ENCODE data around the gene FYCO1. TPM values are rescaled to one million over a fixed set of nuclear protein-coding genes. Genes with fewer than 3 reads are reported as not detected.
A peak's percentile ranks its signal among the peaks of the same experiment; 100 is the strongest.

FYCO1 gene
- total RNA-seq, 2 experiments from 2014 or later, result 14.1 to 14.5 TPM

DNA sequence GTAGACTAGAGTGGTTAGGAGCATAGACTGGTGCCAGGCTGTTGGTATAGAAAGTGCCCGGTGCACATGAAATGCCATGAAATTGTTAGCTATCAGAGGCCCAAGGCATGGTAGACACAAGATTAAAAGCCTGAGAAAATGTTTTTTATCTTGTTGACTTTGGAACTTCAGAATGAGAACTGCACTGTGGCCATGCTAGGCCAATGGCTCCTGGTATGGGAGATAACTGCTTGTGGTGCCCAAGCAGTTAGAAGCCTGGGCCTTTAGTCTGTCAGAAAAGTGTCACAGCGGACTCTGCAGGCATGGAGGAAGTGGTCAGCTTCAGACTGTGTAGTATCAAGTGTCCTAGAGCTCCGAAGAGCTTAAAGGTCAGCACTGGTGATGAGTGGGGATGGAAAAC, 11.9 kb downstream of the FYCO1 start:
- Mint-ChIP-seq H3K27ac (no peak overlapping the region), H3K9me3 (no peaks in the 10 kb centered on the region), H3K27me3 (no peaks in the 10 kb centered on the region), H3K4me3 (no peak overlapping the region), H3K4me1 (ENCODE audit: low read depth) (peaks cover 76% of the 10 kb centered on the region), H3K36me3 (ENCODE audit: low read depth) (peaks cover 58% of the 10 kb centered on the region)
- CTCF ChIA-PET, result interaction anchor here (6.2 to 6.7 kb wide), 2 partner anchors 8 to 94 kb away, joined by 34 to 51 read pairs; no protein-coding TSS in a partner anchor
- DNase-seq, result no peak
- TF ChIP-seq, protein P1, sequence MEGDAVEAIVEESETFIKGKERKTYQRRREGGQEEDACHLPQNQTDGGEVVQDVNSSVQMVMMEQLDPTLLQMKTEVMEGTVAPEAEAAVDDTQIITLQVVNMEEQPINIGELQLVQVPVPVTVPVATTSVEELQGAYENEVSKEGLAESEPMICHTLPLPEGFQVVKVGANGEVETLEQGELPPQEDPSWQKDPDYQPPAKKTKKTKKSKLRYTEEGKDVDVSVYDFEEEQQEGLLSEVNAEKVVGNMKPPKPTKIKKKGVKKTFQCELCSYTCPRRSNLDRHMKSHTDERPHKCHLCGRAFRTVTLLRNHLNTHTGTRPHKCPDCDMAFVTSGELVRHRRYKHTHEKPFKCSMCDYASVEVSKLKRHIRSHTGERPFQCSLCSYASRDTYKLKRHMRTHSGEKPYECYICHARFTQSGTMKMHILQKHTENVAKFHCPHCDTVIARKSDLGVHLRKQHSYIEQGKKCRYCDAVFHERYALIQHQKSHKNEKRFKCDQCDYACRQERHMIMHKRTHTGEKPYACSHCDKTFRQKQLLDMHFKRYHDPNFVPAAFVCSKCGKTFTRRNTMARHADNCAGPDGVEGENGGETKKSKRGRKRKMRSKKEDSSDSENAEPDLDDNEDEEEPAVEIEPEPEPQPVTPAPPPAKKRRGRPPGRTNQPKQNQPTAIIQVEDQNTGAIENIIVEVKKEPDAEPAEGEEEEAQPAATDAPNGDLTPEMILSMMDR (IDR thresholded peaks at IDR 0.05), result no peak
- intact Hi-C loops (cut with micrococcal nuclease), result no loop called here
- ATAC-seq, result no peak
- POLR2A ChIA-PET, result interaction anchor here (2.0 to 6.1 kb wide), 2 partner anchors 11 to 17 kb away, joined by 7 to 61 read pairs; partner anchors contain the start of gene FYCO1

DNA sequence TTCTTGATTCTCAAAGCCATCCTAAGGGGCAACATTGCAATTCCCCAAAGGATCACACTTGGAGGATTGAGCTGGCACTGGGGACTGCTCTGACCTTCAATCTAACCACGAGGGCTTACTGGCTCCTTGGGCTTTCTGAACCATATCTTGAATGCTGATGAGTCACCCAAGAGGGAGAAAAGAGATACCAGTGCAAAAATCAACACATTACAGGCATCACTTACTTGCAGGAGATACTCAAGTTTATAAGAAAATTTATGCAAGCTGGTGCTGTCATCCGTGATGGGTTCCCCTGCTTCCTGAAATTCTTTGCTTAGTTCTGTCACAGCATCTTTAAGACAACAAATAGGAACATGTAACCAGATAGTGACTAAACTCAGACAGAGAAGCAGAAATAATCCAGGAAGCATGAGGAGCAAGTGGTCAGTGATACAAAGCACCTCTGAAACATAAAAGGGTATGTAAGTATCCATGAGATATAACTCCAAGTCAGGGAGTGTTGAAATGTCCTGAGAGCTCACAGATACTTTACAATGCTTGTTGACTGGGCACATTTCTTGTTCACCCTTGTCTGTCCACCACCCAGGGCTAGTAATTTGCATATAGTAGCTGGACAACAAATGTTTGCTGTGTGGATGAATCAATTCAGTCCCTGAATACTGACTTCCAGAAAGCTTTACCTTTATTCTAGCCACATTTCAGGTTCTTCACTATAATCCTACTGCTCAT, 14.1 kb downstream of the FYCO1 start:
- ATAC-seq (peak; percentile 38), DNase-seq (peak; percentile 37)
- H3K4me1 Mint-ChIP-seq (ENCODE audit: low read depth), result peaks cover 75% of the 10 kb centered on the region
- TF ChIP-seq, protein P1 (IDR thresholded peaks at IDR 0.05), result no peak
- peak overlapping the region; percentile 88 for H3K27ac Mint-ChIP-seq
- intact Hi-C loops (cut with micrococcal nuclease), result loop anchor here (2.0 kb wide), 1 partner anchor 13 kb away; the partner anchor contains the start of gene FYCO1
- CTCF ChIA-PET, result interaction anchor here (0.9 to 6.7 kb wide), 8 partner anchors 10 to 96 kb away, joined by 3 to 51 read pairs (median 7); partner anchors contain the start of gene FYCO1
- no peaks in the 10 kb centered on the region for H3K27me3 Mint-ChIP-seq
- H3K9me3 Mint-ChIP-seq, result peaks cover 2% of the 10 kb centered on the region
- H3K4me3 Mint-ChIP-seq, result no peak overlapping the region
- POLR2A ChIA-PET, result interaction anchor here (1.2 to 6.1 kb wide), 4 partner anchors 13 to 647 kb away, joined by 3 to 61 read pairs (median 7); partner anchors contain the start of gene FYCO1
- peaks cover 74% of the 10 kb centered on the region for H3K36me3 Mint-ChIP-seq (ENCODE audit: low read depth)

DNA sequence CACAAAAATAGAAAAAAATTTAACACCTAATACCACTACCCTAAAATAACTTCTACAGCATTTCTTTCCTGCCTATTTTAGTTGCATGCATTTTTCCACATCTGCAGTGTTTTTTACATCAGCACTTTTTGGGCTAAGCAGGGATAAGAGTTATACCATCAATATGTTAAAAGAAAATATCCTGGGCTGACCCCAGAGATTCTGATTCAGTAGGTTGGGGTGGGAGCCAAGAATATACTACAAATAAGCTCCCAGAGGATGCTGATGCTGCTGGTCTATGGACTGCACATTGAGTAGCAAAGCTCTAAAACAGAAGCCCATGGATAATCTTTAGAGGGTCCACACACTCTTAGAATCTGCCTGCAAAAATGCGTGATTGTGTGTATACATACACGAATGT, 14.8 kb downstream of the FYCO1 start:
- H3K27me3 Mint-ChIP-seq, result no peaks in the 10 kb centered on the region
- H3K9me3 Mint-ChIP-seq, result peaks cover 2% of the 10 kb centered on the region
- no peak for DNase-seq
- no peak overlapping the region for H3K4me3 Mint-ChIP-seq
- H3K4me1 Mint-ChIP-seq (ENCODE audit: low read depth), result peaks cover 79% of the 10 kb centered on the region
- ATAC-seq, result no peak
- H3K36me3 Mint-ChIP-seq (ENCODE audit: low read depth), result peaks cover 80% of the 10 kb centered on the region
- H3K27ac Mint-ChIP-seq, result peak overlapping the region; percentile 88
- TF ChIP-seq, protein P1 (IDR thresholded peaks at IDR 0.05), result no peak
- ChIA-PET CTCF (interaction anchor here (0.9 to 6.7 kb wide), 7 partner anchors 11 to 97 kb away, joined by 3 to 51 read pairs (median 9); partner anchors contain the start of gene FYCO1), POLR2A (interaction anchor here (1.2 to 6.1 kb wide), 7 partner anchors 14 to 646 kb away, joined by 3 to 61 read pairs (median 4); partner anchors contain the start of gene FYCO1)
- intact Hi-C loops (cut with micrococcal nuclease), result loop anchor here (2.0 kb wide), 1 partner anchor 14 kb away; the partner anchor contains the start of gene FYCO1

DNA sequence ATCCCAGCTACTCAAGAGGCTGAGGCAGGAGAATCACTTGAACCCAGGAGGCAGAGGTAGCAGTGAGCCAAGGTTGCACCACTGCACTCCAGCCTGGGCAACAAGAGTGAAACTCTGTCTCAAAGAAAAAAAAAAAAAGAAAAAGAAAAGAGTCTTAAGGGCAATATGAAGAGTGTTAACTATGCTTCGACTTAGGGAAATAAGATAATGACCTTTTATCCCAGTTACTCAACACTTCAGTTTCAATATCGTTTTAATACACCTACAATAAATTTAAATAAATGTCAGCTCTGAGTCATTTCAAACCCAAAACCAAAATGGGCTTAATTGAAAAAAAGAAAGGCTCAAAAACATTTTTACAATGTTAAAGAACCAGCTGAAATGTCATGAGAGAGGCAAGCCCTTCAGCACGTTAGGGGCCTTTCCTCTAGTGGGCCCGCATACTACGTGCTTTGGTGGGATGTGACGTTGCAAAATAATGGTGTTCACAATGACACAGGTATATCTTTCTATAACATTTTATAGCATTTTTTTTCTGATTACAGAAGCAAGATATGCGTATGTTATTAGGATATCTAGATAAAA, 15.3 kb downstream of the FYCO1 start:
- ChIA-PET CTCF (interaction anchor here (0.9 to 6.7 kb wide), 6 partner anchors 11 to 98 kb away, joined by 3 to 51 read pairs (median 11); no protein-coding TSS in a partner anchor), POLR2A (interaction anchor here (0.9 to 6.1 kb wide), 9 partner anchors 9 to 646 kb away, joined by 3 to 61 read pairs (median 4); partner anchors contain the start of genes CXCR6 and FYCO1)
- H3K9me3 Mint-ChIP-seq, result peaks cover 2% of the 10 kb centered on the region
- peak overlapping the region; percentile 66 for H3K4me3 Mint-ChIP-seq
- peak overlapping the region; percentile 78 for H3K27ac Mint-ChIP-seq
- ATAC-seq (peak; percentile 57), DNase-seq (peak; percentile 66)
- H3K4me1 Mint-ChIP-seq (ENCODE audit: low read depth), result peaks cover 84% of the 10 kb centered on the region
- H3K27me3 Mint-ChIP-seq, result no peaks in the 10 kb centered on the region
- H3K36me3 Mint-ChIP-seq (ENCODE audit: low read depth), result peaks cover 84% of the 10 kb centered on the region
- intact Hi-C loops (cut with micrococcal nuclease), result loop anchor here (2.0 kb wide), 1 partner anchor 14 kb away; the partner anchor contains the start of gene FYCO1
- TF ChIP-seq, protein P1 (IDR thresholded peaks at IDR 0.05), result no peak

Measured in activated CD8-positive, alpha-beta T cell treated with anti-CD3 and anti-CD28 coated beads for 36 hours (primary cell).